Hematopoietic multipotent progenitor cell treated with erythropoietin and hydrocortisone succinate and interleukin-3 and kit ligand, for 6 days (in vitro differentiated cells): ENCODE results near the gene PYGB.

Source experiments
- DNase-seq: peaks from one replicate; pipeline ENCODE4 v3.0.0-alpha.2; 2015

Gene PYGB

GRCh38 chr20:25271486-25272222 is 23.8 kb downstream of the PYGB start:
- no peak for DNase-seq

DNA sequence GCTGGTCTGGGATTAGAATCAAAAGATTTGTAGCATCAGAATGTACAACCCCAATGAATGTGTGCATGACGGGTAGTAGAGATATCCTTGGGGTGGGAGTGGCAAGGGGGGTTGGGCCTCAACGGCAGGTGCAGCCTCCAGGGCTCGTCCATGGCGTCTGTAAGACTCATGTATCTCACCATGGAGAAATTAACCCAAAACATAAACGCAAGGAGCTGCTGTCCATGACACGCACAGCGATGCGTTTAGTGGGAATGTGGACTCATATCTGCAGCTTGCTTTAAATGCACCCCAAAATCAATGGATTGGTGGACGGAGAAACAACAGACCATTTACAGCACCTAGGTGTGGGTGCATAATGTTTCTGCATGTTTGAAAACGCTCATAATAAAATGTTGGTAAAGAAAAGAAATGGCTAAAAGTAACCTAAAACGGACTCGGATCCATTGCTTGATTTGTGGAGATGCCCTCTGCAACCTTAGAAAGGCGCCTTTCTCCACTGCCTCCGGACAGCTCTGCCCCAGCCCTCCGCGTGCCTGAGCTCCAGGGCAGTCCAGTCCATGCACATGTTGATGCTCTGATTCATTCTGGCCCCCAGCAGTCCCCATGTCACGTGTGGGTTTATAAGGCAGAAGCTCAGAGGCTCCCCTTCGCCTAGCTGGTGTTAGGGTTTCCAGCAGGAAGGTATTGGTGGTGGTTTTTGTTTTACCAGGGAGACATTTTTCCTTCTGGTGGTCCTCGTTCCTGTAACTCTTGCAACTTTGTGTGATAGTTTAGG is 24.5 kb downstream of the PYGB start:
- DNase-seq: no peak

- DNase-seq: no peak
Measured at GRCh38 chr20:25273046-25273445, 25.2 kb downstream of the PYGB start.

- DNase-seq: no peak
Measured at GRCh38 chr20:25273541-25274358, 25.9 kb downstream of the PYGB start.

- DNase-seq: no peak
Measured at GRCh38 chr20:25274481-25274880, 26.6 kb downstream of the PYGB start.

DNA sequence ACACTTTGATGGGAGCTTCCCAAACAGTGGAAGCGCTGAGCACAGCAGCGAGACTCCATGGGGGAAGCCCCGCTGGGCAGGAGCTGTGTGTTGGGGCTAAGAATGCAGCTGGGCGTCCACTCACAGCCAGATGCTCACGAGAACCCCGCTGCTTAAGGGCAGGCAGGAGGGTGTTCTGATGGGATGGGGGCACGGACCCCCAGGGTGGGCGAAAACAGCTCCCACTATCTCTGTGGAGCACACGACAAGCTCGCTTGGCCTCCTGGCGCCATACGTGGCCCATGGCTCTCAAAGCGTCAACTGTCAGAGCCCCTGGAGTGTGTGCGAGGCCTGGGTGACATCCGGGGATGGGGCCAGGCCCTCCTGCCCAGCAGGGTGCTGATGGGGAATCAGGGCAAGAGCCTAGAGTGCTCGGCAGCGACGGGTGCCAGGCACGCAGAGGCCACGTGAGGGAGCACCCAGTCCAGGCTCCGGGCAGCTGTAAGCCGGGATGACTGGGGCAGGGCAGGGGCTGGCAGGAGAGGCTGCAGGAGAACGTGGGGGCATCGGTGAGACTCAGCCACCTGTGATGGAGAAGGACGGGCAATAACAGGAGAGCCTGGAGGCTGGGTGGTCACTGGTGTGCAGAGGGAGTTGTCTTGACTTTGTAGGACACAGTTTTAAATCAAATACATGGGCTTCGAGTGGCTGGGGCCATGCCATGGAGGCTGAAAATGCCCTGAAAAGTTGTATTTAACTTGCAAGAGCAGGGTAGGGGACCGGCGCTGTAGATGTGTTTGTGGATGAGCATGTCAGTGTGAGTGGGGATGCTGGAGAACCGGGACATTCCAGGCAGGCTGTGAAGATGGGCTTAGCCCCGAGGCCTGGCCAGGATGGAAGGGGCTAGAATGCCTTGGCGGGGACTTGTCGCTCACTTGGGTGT is 27.3 kb downstream of the PYGB start:
- DNase-seq: no peak

GRCh38 chr20:25275813-25276532 is 28.1 kb downstream of the PYGB start:
- no peak for DNase-seq

DNA sequence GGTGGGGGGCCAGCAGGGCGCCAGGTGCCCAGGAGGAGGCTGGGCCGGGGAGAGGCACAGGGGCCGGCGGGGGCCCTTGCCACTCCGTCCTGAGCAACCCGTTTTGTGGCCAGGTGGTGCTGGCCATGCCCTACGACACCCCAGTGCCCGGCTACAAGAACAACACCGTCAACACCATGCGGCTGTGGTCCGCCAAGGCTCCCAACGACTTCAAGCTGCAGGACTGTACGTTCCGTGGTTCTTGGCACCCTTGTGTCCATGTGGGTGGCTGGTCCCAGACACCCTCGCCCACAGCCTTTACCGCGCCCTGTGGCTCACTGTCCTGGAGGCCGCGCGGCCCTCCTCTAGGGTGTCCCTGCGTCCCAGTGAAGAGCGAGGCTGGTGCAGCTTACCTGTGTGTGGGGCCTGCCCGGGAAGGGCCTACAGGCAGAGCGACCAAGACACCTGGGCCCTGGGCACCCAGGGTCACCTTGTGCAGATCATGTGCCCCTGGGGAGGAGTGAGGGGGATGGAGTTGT is 28.7 kb downstream of the PYGB start:
- DNase-seq: no peak

GRCh38 chr20:25277051-25277801 is 29.3 kb downstream of the PYGB start:
- DNase-seq: no peak

GRCh38 chr20:25277941-25278521 is 30.1 kb downstream of the PYGB start:
- DNase-seq: no peak

- no peak for DNase-seq
Measured at GRCh38 chr20:25278636-25279361, 30.9 kb downstream of the PYGB start.

DNA sequence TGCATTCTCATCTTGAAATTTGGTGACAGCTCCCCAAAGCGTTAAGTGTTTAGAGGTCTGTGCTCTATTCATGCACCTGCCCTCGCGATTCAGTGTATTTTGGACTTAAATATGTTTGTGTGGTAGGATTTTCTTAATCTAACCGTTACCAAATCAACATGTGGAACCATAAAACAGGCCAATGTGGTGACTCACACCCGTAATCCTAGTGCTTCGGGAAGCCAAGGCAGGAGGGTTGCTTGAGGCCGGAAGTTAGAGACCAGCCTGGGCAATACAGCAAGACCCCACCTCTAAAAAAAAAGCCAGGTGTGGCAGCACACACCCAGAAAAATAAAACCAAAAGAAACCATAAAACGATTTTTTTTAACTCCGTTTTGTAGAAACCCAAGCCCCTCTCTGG is 31.5 kb downstream of the PYGB start:
- DNase-seq: no peak

GRCh38 chr20:25280051-25280573 is 32.2 kb downstream of the PYGB start:
- no peak for DNase-seq

GRCh38 chr20:25280574-25281535 is 33.0 kb downstream of the PYGB start:
- no peak for DNase-seq

GRCh38 chr20:25281541-25281991 is 33.7 kb downstream of the PYGB start:
- no peak for DNase-seq

DNA sequence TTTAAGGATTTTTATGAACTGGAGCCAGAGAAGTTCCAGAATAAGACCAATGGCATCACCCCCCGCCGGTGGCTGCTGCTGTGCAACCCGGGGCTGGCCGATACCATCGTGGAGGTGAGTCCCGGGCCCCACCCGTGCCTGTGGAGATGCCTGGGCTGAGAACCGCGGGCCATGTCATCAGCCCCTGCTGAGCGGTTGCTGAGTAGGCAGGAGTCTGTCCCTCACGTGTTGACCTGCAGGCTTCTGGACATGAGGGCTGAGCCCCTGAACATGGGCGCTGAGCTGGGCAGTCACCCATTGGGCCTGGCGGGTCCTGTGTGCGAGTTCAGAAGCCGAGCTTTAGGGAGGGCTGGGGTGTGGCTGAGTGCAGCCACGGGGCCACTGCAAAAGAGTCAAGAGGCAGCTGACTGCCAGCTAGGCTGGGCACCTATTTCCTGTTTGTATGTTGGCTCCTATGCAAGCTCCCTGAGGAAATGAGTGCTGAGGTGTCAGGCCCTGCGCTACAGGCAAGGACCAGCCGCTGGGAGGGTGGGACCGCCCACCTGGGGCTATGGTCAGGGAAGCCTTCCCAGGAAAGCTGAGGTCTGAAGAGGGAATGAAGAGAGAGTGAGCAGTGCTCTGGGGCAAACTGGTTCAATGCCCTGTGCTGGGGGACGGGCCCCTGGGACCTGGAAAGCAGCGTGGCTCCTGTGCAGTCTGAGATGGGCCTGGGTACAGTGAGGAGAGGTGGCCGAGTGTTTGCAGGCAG is 34.3 kb downstream of the PYGB start:
- DNase-seq: no peak

DNA sequence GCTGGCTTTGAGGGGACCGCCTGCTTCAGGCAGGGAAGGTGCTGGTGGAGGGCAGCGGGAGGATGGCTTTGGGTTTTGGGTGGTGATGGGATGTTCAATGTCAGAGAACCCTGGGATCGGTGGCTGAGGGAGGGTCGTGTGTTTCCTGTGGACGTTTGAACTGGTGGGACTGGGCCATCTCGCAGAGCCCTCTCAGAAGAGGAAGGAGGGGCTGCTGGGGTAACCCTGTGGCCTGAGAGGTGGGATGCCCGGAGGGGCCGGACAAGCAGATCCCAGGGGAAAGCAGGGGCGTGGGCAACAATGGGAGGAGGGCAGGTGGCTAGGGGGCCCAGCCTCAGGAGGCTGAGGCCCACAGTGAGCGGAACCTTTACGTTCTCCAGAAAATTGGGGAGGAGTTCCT is 34.9 kb downstream of the PYGB start:
- DNase-seq: no peak
